ENCODE measurements around the gene VRK2.
"Not testable (repeated sequence)": the region's sequence is repeated elsewhere in the genome, so short reads cannot be mapped to it uniquely, and the experiment has no call there.

Gene VRK2

DNA sequence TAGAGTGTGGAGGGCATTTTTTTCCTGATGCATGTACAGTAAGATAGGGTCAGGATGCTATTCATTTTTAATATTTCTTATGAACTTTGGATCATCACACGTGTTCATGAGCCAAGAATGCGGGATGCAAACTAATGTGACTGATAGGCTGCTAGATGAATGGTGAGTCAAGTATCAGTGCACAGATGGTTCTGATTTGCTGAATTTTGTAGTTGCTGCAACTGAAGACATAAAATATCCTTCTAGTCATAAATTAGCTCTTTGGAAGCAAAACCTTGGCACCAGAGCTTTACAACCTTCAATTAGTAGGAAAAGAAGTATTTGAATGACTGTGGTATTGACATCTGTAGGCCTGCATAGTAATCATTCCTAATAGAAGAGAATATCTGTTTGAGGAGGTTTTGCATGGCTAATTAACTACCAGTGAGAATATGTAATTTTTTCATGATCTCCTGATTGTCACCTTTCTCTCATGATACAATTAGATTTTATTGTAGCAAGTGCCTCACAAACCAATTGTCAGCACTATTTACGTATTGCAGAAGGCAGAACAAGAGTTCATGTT is 94.0 kb downstream of the VRK2 start:
- Histone ChIP-seq H2AK5ac (ENCODE audit: low read depth, low read length) (no peak overlapping the region), H2BK5ac (ENCODE audit: low read length) (no peak overlapping the region), H3K18ac (ENCODE audit: low read length) (no peak overlapping the region), H4K8ac (ENCODE audit: low read depth, low read length) (no peak overlapping the region), H3K27me3 (ENCODE audit: control insufficient read depth in 3 of 3, insufficient read depth in 3 of 3, low read depth in 1 of 3, low read length in 3 of 3) (no peaks in the 10 kb centered on the region), H4K91ac (ENCODE audit: low read depth, low read length, poor library complexity) (no peak overlapping the region), H3K36me3 (replicated peaks in 1 of 2; ENCODE audit: control insufficient read depth in 2 of 2, insufficient read depth in 2 of 2, low read length in 2 of 2) (no peaks in the 10 kb centered on the region), H3K23ac (ENCODE audit: low read depth, low read length, poor library complexity) (no peak overlapping the region), H2BK120ac (ENCODE audit: low read depth, low read length) (no peak overlapping the region), H2BK12ac (ENCODE audit: low read length) (no peak overlapping the region), H3K14ac (ENCODE audit: low read length) (no peak overlapping the region), H3K9ac (ENCODE audit: low read depth, low read length, poor library complexity) (no peak overlapping the region), H2AFZ (ENCODE audit: low read length) (no peak overlapping the region), H3K4me1 (ENCODE audit: control insufficient read depth in 2 of 2, insufficient read depth in 1 of 2, low read depth in 1 of 2, low read length in 2 of 2) (no peaks in the 10 kb centered on the region), H3K4me3 (ENCODE audit: low read length in 2 of 2) (no peak overlapping the region), H3K79me1 (ENCODE audit: low read depth, low read length) (no peaks in the 10 kb centered on the region), H3K4ac (ENCODE audit: low read length) (no peak overlapping the region), H3K4me2 (ENCODE audit: insufficient read depth, low read length, poor library complexity, severe bottlenecking) (no peak overlapping the region), H3K27ac (replicated peaks; ENCODE audit: low read length) (no peak overlapping the region), H2BK15ac (ENCODE audit: low read length) (no peak overlapping the region), H3K9me3 (replicated peaks in 1 of 2; ENCODE audit: control insufficient read depth in 2 of 2, insufficient read depth in 1 of 2, low read depth in 1 of 2, low read length in 2 of 2) (no peaks in the 10 kb centered on the region)
- no peak for DNase-seq (ENCODE audit: low spot score)
- WGBS, 2 donors (ENCODE audit: extremely low coverage in 2 of 2, insufficient read length in 2 of 2, insufficient replicate concordance in 1 of 2) = no CpG with 5 or more reads among the region's 3 CpGs

DNA sequence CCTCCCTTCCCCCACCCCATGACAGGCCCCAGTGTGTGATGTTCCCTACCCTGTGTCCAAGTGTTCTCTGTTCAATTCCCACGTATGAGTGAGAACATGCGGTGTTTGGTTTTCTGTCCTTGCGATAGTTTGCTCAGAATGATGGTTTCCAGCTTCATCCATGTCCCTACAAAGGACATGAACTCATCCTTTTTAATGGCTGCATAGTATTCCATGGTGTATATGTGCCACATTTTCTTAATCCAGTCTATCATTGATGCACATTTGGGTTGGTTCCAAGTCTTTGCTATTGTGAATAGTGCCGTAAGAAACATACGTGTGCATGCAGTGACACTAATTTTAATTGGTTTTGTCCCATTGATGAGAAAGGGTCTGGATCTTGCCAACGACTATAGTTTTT is 99.2 kb downstream of the VRK2 start:
- no CpG with 5 or more reads among the region's 6 CpGs for WGBS, 2 donors (ENCODE audit: extremely low coverage in 2 of 2, insufficient read length in 2 of 2, insufficient replicate concordance in 1 of 2)
- H3K18ac ChIP-seq (ENCODE audit: low read length); H3K36me3 ChIP-seq (replicated peaks in 1 of 2; ENCODE audit: control insufficient read depth in 2 of 2, insufficient read depth in 2 of 2, low read length in 2 of 2); H3K4ac ChIP-seq (ENCODE audit: low read length); H2BK12ac ChIP-seq (ENCODE audit: low read length); H3K79me1 ChIP-seq (ENCODE audit: low read depth, low read length); H3K4me2 ChIP-seq (ENCODE audit: insufficient read depth, low read length, poor library complexity, severe bottlenecking); H3K9me3 ChIP-seq (replicated peaks in 1 of 2; ENCODE audit: control insufficient read depth in 2 of 2, insufficient read depth in 1 of 2, low read depth in 1 of 2, low read length in 2 of 2); H3K4me3 ChIP-seq (ENCODE audit: low read length in 2 of 2); H4K91ac ChIP-seq (ENCODE audit: low read depth, low read length, poor library complexity); H3K9ac ChIP-seq (ENCODE audit: low read depth, low read length, poor library complexity); H2BK15ac ChIP-seq (ENCODE audit: low read length); H3K4me1 ChIP-seq (ENCODE audit: control insufficient read depth in 2 of 2, insufficient read depth in 1 of 2, low read depth in 1 of 2, low read length in 2 of 2); H2AK5ac ChIP-seq (ENCODE audit: low read depth, low read length); H3K14ac ChIP-seq (ENCODE audit: low read length); H4K8ac ChIP-seq (ENCODE audit: low read depth, low read length); H3K23ac ChIP-seq (ENCODE audit: low read depth, low read length, poor library complexity); H3K27ac ChIP-seq (replicated peaks; ENCODE audit: low read length); DNase-seq (ENCODE audit: low spot score); H2AFZ ChIP-seq (ENCODE audit: low read length); H2BK120ac ChIP-seq (ENCODE audit: low read depth, low read length); H3K27me3 ChIP-seq (ENCODE audit: control insufficient read depth in 3 of 3, insufficient read depth in 3 of 3, low read depth in 1 of 3, low read length in 3 of 3); H2BK5ac ChIP-seq (ENCODE audit: low read length): not testable (repeated sequence)

DNA sequence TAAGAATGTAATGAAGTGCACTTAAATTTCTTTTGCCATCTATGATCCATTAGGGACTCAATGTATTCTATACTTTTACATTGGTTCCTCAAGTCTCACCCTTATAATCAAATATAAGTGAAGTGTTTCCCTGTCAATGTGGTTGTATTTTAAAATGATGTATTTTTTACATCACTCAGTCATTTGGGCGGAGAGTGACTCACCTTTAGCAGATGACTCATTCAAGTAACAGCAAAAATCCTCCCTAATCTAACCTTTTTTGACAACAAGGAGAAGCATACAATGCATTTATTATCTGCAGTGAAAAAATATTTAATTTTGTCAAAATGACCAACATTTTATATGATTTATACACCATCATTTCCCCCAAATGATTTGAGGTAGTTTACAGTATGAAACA is 100.1 kb downstream of the VRK2 start:
- WGBS, 2 donors (ENCODE audit: extremely low coverage in 2 of 2, insufficient read length in 2 of 2, insufficient replicate concordance in 1 of 2) = no CpG with 5 or more reads among the region's 1 CpG
- no peak overlapping the region for H2BK12ac ChIP-seq (ENCODE audit: low read length)
- H3K4ac ChIP-seq (ENCODE audit: low read length) = no peak overlapping the region
- no peak overlapping the region for H2AK5ac ChIP-seq (ENCODE audit: low read depth, low read length)
- no peaks in the 10 kb centered on the region for H3K9me3 ChIP-seq (replicated peaks in 1 of 2; ENCODE audit: control insufficient read depth in 2 of 2, insufficient read depth in 1 of 2, low read depth in 1 of 2, low read length in 2 of 2)
- no peaks in the 10 kb centered on the region for H3K27me3 ChIP-seq (ENCODE audit: control insufficient read depth in 3 of 3, insufficient read depth in 3 of 3, low read depth in 1 of 3, low read length in 3 of 3)
- H3K9ac ChIP-seq (ENCODE audit: low read depth, low read length, poor library complexity) = no peak overlapping the region
- no peak overlapping the region for H3K4me3 ChIP-seq (ENCODE audit: low read length in 2 of 2)
- H3K27ac ChIP-seq (replicated peaks; ENCODE audit: low read length) = no peak overlapping the region
- H4K8ac ChIP-seq (ENCODE audit: low read depth, low read length) = no peak overlapping the region
- no peak overlapping the region for H3K14ac ChIP-seq (ENCODE audit: low read length)
- no peaks in the 10 kb centered on the region for H3K36me3 ChIP-seq (replicated peaks in 1 of 2; ENCODE audit: control insufficient read depth in 2 of 2, insufficient read depth in 2 of 2, low read length in 2 of 2)
- no peak overlapping the region for H2AFZ ChIP-seq (ENCODE audit: low read length)
- H2BK15ac ChIP-seq (ENCODE audit: low read length) = no peak overlapping the region
- DNase-seq (ENCODE audit: low spot score) = no peak
- no peak overlapping the region for H2BK5ac ChIP-seq (ENCODE audit: low read length)
- H3K79me1 ChIP-seq (ENCODE audit: low read depth, low read length) = no peaks in the 10 kb centered on the region
- H3K4me2 ChIP-seq (ENCODE audit: insufficient read depth, low read length, poor library complexity, severe bottlenecking) = no peak overlapping the region
- no peak overlapping the region for H3K23ac ChIP-seq (ENCODE audit: low read depth, low read length, poor library complexity)
- no peaks in the 10 kb centered on the region for H3K4me1 ChIP-seq (ENCODE audit: control insufficient read depth in 2 of 2, insufficient read depth in 1 of 2, low read depth in 1 of 2, low read length in 2 of 2)
- H4K91ac ChIP-seq (ENCODE audit: low read depth, low read length, poor library complexity) = no peak overlapping the region
- H3K18ac ChIP-seq (ENCODE audit: low read length) = no peak overlapping the region
- no peak overlapping the region for H2BK120ac ChIP-seq (ENCODE audit: low read depth, low read length)

DNA sequence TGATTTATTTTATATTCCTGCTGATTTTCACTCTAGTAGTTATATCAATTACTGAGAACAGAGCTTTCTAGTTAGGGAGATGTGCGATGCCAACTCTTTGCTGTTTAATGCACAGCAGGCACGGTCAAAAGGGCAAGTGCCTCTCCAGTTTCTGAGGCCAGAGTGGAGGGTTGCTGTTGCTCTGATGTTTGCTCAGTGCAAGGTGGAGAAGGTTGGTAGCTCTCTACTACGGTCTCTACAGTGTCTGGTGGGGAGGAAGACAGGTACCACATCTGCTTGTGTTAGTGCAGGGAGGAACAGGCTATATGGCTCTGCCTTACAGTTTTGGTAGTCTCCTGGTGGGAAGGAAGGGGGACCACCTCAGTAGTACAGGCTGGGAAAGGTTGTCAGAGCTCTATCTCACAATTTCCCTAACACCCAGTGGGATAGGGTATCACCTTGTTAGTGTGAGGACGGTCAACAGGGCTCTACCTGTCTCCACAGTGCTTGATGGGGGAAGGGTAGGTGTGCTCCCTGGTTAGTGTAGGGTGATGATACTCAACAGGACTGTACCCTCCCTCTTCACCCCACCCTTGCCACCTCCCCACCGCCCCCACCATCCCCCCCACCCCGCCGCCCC is 108.7 kb downstream of the VRK2 start:
- no peak overlapping the region for H2BK5ac ChIP-seq (ENCODE audit: low read length)
- peaks cover 0 to 4% of the 10 kb centered on the region in 2 donors for H3K9me3 ChIP-seq (replicated peaks in 1 of 2; ENCODE audit: control insufficient read depth in 2 of 2, insufficient read depth in 1 of 2, low read depth in 1 of 2, low read length in 2 of 2)
- H2AFZ ChIP-seq (ENCODE audit: low read length) = no peak overlapping the region
- no peak overlapping the region for H3K23ac ChIP-seq (ENCODE audit: low read depth, low read length, poor library complexity)
- H3K36me3 ChIP-seq (replicated peaks in 1 of 2; ENCODE audit: control insufficient read depth in 2 of 2, insufficient read depth in 2 of 2, low read length in 2 of 2) = peaks cover 0 to 36% of the 10 kb centered on the region in 2 donors
- no peak overlapping the region for H2AK5ac ChIP-seq (ENCODE audit: low read depth, low read length)
- H3K79me1 ChIP-seq (ENCODE audit: low read depth, low read length) = no peaks in the 10 kb centered on the region
- no peak overlapping the region for H3K9ac ChIP-seq (ENCODE audit: low read depth, low read length, poor library complexity)
- H3K4me3 ChIP-seq (ENCODE audit: low read length in 2 of 2) = no peak overlapping the region
- DNase-seq (ENCODE audit: low spot score) = no peak
- H3K4ac ChIP-seq (ENCODE audit: low read length) = no peak overlapping the region
- no peak overlapping the region for H4K8ac ChIP-seq (ENCODE audit: low read depth, low read length)
- WGBS, 2 donors (ENCODE audit: extremely low coverage in 2 of 2, insufficient read length in 2 of 2, insufficient replicate concordance in 1 of 2) = no CpG with 5 or more reads among the region's 7 CpGs
- H3K4me2 ChIP-seq (ENCODE audit: insufficient read depth, low read length, poor library complexity, severe bottlenecking) = no peak overlapping the region
- no peak overlapping the region for H4K91ac ChIP-seq (ENCODE audit: low read depth, low read length, poor library complexity)
- H3K27me3 ChIP-seq (ENCODE audit: control insufficient read depth in 3 of 3, insufficient read depth in 3 of 3, low read depth in 1 of 3, low read length in 3 of 3) = no peaks in the 10 kb centered on the region
- H2BK15ac ChIP-seq (ENCODE audit: low read length) = no peak overlapping the region
- peaks cover 0 to 3% of the 10 kb centered on the region in 2 donors for H3K4me1 ChIP-seq (ENCODE audit: control insufficient read depth in 2 of 2, insufficient read depth in 1 of 2, low read depth in 1 of 2, low read length in 2 of 2)
- no peak overlapping the region for H3K27ac ChIP-seq (replicated peaks; ENCODE audit: low read length)
- no peak overlapping the region for H3K18ac ChIP-seq (ENCODE audit: low read length)
- H2BK120ac ChIP-seq (ENCODE audit: low read depth, low read length) = no peak overlapping the region
- no peak overlapping the region for H3K14ac ChIP-seq (ENCODE audit: low read length)
- H2BK12ac ChIP-seq (ENCODE audit: low read length) = no peak overlapping the region

All from neuronal stem cell (in vitro differentiated cells).